ENCODE measurements around the gene C10orf90.

- TF ChIP-seq TAF1 (IDR thresholded peaks at IDR 0.05; ENCODE audit: low read depth), result no peak
- no peak for TF ChIP-seq EGR1 (IDR thresholded peaks at IDR 0.05)
- TF ChIP-seq FOXM1 (IDR thresholded peaks at IDR 0.05; ENCODE audit: borderline replicate concordance, low read depth), result no peak
- no peak for TF ChIP-seq REST (IDR thresholded peaks at IDR 0.05; ENCODE audit: low read depth)
- TF ChIP-seq EP300 (IDR thresholded peaks at IDR 0.05; ENCODE audit: borderline replicate concordance), result no peak
- TF ChIP-seq YY1 (IDR thresholded peaks at IDR 0.05; ENCODE audit: low read depth), result no peak
- TF ChIP-seq CEBPB (IDR thresholded peaks at IDR 0.05), result no peak
- no peak for TF ChIP-seq RAD21 (IDR thresholded peaks at IDR 0.05; ENCODE audit: low read depth)
- no peak for TF ChIP-seq CREB1 (IDR thresholded peaks at IDR 0.05; ENCODE audit: low read depth)
- TF ChIP-seq USF1 (IDR thresholded peaks at IDR 0.05), result no peak
- TF ChIP-seq, protein P1, sequence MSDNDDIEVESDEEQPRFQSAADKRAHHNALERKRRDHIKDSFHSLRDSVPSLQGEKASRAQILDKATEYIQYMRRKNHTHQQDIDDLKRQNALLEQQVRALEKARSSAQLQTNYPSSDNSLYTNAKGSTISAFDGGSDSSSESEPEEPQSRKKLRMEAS (IDR thresholded peaks at IDR 0.05), result no peak
Observed at GRCh38 chr10:126670895-126671261, 385 bp upstream of the C10orf90 start.

Data from Ishikawa (cell line).